Keratinocyte (primary cell): ENCODE data around the gene STRN4. TPM values are rescaled to one million over a fixed set of nuclear protein-coding genes. Genes with fewer than 3 reads are reported as not detected.

ENCODE experiments used
- DNase-seq: peaks from one replicate; pipeline ENCODE4 v3.0.0-alpha.2; 2011; ENCODE audit warnings: low read depth, missing footprints, low spot score
- FAIRE-seq: peaks from 2 replicates; lab custom pipeline; 2011; peaks lifted over from hg19 to GRCh38; lab: Jason Lieb, UNC
- H2AFZ ChIP-seq: 2 replicates; pipeline ENCODE4 v1.6.0; 2012; ENCODE audit warnings: low read length, control low read depth, inconsistent platforms; ENCODE audit not compliant: control insufficient read depth
- H3K27ac ChIP-seq: 2 replicates; pipeline ENCODE4 v1.5.1; 2011; ENCODE audit warnings: low read length; ENCODE audit not compliant: control insufficient read depth, insufficient read depth
- H3K27me3 ChIP-seq: 3 replicates; pipeline ENCODE4 v1.6.0; 2011; ENCODE audit warnings: low read length; ENCODE audit not compliant: control insufficient read depth, insufficient read depth; ENCODE audit errors: extremely low read depth
- H3K36me3 ChIP-seq, 2 experiments: 2 replicates in 1 of 2; 3 replicates in 1 of 2; pipeline ENCODE4 v1.5.1; 2011; ENCODE audit warnings: low read length in 2 of 2, mild to moderate bottlenecking in 1 of 2; ENCODE audit not compliant: control insufficient read depth in 2 of 2, insufficient read depth in 2 of 2; ENCODE audit errors: extremely low read depth in 1 of 2
- H3K4me1 ChIP-seq: 3 replicates; pipeline ENCODE4 v1.5.1; 2011; ENCODE audit warnings: low read length; ENCODE audit not compliant: control insufficient read depth, insufficient read depth; ENCODE audit errors: extremely low read depth
- H3K4me2 ChIP-seq: 3 replicates; pipeline ENCODE4 v1.6.0; 2011; ENCODE audit warnings: low read depth, low read length; ENCODE audit not compliant: control insufficient read depth, insufficient read depth; ENCODE audit errors: extremely low read depth
- H3K4me3 ChIP-seq, 3 experiments: fragments of 200-600 bp in 1 of 3; sonication (generic) in 1 of 3; 2 replicates in 2 of 3; 3 replicates in 1 of 3; pipeline ENCODE4 v1.5.1; 2011 to 2016; ENCODE audit warnings: low read length in 3 of 3, mild to moderate bottlenecking in 3 of 3, control low read depth in 2 of 3, inconsistent platforms in 1 of 3, low read depth in 1 of 3, mixed read lengths in 1 of 3, mixed run types in 1 of 3, moderate library complexity in 1 of 3; ENCODE audit not compliant: control insufficient read depth in 2 of 3, insufficient read depth in 2 of 3; ENCODE audit errors: extremely low read depth in 1 of 3
- H3K79me2 ChIP-seq: 2 replicates; pipeline ENCODE4 v1.6.0; 2012; ENCODE audit warnings: low read length; ENCODE audit not compliant: control insufficient read depth, insufficient read depth
- H3K9ac ChIP-seq: 3 replicates; pipeline ENCODE4 v1.6.0; 2011; ENCODE audit warnings: low read length; ENCODE audit not compliant: control insufficient read depth, insufficient read depth; ENCODE audit errors: extremely low read depth
- H3K9me1 ChIP-seq: 3 replicates; pipeline ENCODE4 v1.6.0; 2011; ENCODE audit warnings: low read length; ENCODE audit not compliant: control insufficient read depth, insufficient read depth; ENCODE audit errors: extremely low read depth
- H3K9me3 ChIP-seq: 2 replicates; pipeline ENCODE4 v1.5.1; 2012; ENCODE audit warnings: low read depth, low read length; ENCODE audit not compliant: control insufficient read depth
- H4K20me1 ChIP-seq: 3 replicates; pipeline ENCODE4 v1.6.0; 2011; ENCODE audit warnings: low read length; ENCODE audit not compliant: control insufficient read depth, insufficient read depth; ENCODE audit errors: extremely low read depth
- EZH2 ChIP-seq: IDR thresholded peaks from one replicate; pipeline ENCODE4 v1.6.1; 2012; ENCODE audit warnings: inconsistent platforms, mild to moderate bottlenecking, low read length, moderate library complexity
- dilution Hi-C: fragments of 300-500 bp; cut with MboI; formaldehyde crosslinking; loops from one replicate; pipeline ENCODE4 v1.7.0; 2020; ENCODE audit warnings: low sequenced_read_pairs; ENCODE audit not compliant: extremely low pct_ligation_motif_present
- polyA plus RNA-seq, 5 experiments: library from polyadenylated mRNA; depleted of rRNA in 3 of 5; stranded (reverse) in 3 of 5; stranded (forward) in 1 of 5; unstranded in 1 of 5; fragments of >200 nt; gene quantifications; 1 replicate in 1 of 5; 2 replicates in 3 of 5; 3 replicates in 1 of 5; pipeline versions ENCODE4 v1.2.1 to v1.2.3, GENCODE V29; 2011 to 2012; ENCODE audit warnings: missing spikeins in 2 of 5, low read depth in 1 of 5, low replicate concordance in 1 of 5
- TF ChIP-seq, protein P1 (sequence below), 3 experiments: IDR thresholded peaks in 1 of 3; conservative IDR thresholded peaks in 1 of 3; optimal IDR thresholded peaks in 1 of 3; 2 replicates in 2 of 3; 3 replicates in 1 of 3; pipeline versions ENCODE3 to v1.5.1; 2011; ENCODE audit warnings: low read length in 3 of 3, mild to moderate bottlenecking in 3 of 3, moderate library complexity in 2 of 3, control low read depth in 1 of 3, inconsistent platforms in 1 of 3; ENCODE audit not compliant: insufficient read depth in 2 of 3; ENCODE audit errors: extremely low read depth in 1 of 3

The STRN4 gene
- polyA plus RNA-seq, 1 donor (not counting 4 experiments of a cell fraction or from before 2014, with no cell fraction given): 37.3 TPM

DNA sequence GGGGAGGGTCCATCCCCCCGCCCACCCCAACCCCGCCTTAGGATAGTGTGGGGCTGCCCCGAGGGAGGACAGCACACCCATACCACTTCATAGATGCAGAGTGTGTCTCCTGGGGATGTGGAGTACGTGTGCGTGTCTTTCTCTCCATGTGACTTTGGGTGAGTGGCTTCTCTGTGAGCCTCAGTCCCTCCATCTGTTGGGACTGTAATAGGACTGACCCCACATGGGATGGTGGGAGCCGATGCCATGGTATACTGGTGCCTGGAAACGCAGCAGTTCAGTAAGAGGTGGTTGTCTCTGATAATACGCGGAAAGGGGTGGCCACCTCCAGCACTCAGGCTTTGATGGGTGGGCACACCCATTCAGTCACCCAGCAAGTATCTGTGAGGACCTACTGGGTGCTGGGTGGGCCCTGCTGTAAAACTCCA lies 28.5 kb downstream of the STRN4 start:
- Histone ChIP-seq H3K4me3 (peak overlapping the region in 2 of 3 experiments; percentile 90 to 96), H4K20me1 (peaks cover 2% of the 10 kb centered on the region), H2AFZ (no peak overlapping the region), H3K9me3 (no peaks in the 10 kb centered on the region), H3K4me2 (peak overlapping the region; percentile 83), H3K79me2 (peaks cover 24% of the 10 kb centered on the region), H3K4me1 (peaks cover 17% of the 10 kb centered on the region), H3K27me3 (no peaks in the 10 kb centered on the region), H3K9me1 (no peaks in the 10 kb centered on the region), H3K27ac (no peak overlapping the region), H3K9ac (no peak overlapping the region), H3K36me3 (peaks cover 18 to 28% of the 10 kb centered on the region in 2 experiments)
- FAIRE-seq: no peak
- no peak for TF ChIP-seq EZH2
- TF ChIP-seq, protein P1, sequence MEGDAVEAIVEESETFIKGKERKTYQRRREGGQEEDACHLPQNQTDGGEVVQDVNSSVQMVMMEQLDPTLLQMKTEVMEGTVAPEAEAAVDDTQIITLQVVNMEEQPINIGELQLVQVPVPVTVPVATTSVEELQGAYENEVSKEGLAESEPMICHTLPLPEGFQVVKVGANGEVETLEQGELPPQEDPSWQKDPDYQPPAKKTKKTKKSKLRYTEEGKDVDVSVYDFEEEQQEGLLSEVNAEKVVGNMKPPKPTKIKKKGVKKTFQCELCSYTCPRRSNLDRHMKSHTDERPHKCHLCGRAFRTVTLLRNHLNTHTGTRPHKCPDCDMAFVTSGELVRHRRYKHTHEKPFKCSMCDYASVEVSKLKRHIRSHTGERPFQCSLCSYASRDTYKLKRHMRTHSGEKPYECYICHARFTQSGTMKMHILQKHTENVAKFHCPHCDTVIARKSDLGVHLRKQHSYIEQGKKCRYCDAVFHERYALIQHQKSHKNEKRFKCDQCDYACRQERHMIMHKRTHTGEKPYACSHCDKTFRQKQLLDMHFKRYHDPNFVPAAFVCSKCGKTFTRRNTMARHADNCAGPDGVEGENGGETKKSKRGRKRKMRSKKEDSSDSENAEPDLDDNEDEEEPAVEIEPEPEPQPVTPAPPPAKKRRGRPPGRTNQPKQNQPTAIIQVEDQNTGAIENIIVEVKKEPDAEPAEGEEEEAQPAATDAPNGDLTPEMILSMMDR (optimal IDR thresholded peaks at IDR 0.05 in 1 of 3, IDR thresholded peaks at IDR 0.05 in 1 of 3, conservative IDR thresholded peaks at IDR 0.05 in 1 of 3; ENCODE audit: extremely low read depth in 1 of 3, insufficient read depth in 2 of 3, low read length in 3 of 3): no peak
- DNase-seq: no peak
- dilution Hi-C loops: no loop called here

- H3K9me1 ChIP-seq: no peaks in the 10 kb centered on the region
- H3K9ac ChIP-seq: peak within 1 kb of the TSS; percentile 85
- H4K20me1 ChIP-seq: peaks cover 2% of the 10 kb centered on the region
- peak within 1 kb of the TSS; percentile 94 for H3K4me2 ChIP-seq
- H3K4me3 ChIP-seq: peak within 1 kb of the TSS; percentile 86 to 96 (median 90)
- no peak for DNase-seq
- H3K9me3 ChIP-seq: no peaks in the 10 kb centered on the region
- peak within 1 kb of the TSS; percentile 34 for H2AFZ ChIP-seq
- H3K27me3 ChIP-seq: no peaks in the 10 kb centered on the region
- H3K4me1 ChIP-seq: peaks cover 17% of the 10 kb centered on the region
- peak within 1 kb of the TSS; percentile 92 for H3K27ac ChIP-seq
- dilution Hi-C loops: no loop called here
- H3K36me3 ChIP-seq: peaks cover 18 to 28% of the 10 kb centered on the region in 2 experiments
- FAIRE-seq: no peak
- TF ChIP-seq EZH2: no peak
- TF ChIP-seq, protein P1 (optimal IDR thresholded peaks at IDR 0.05 in 1 of 3, IDR thresholded peaks at IDR 0.05 in 1 of 3, conservative IDR thresholded peaks at IDR 0.05 in 1 of 3; ENCODE audit: extremely low read depth in 1 of 3, insufficient read depth in 2 of 3, low read length in 3 of 3): no peak
- H3K79me2 ChIP-seq: peaks cover 26% of the 10 kb centered on the region
Observed at GRCh38 chr19:46717034-46717715, 29.1 kb downstream of the STRN4 start, which contains the start of gene PRKD2. TSS of gene PRKD2 (minus strand) at chr19:46717114. CDS start at chr19:46716370, 744 bp downstream.
